Stimulated activated memory B cell treated with anti-CD40 and anti-IgM and Interleukin-4, amounts not matched to agents 10 μg/mL and 1 μg/mL and 100 μg/mL, for 72 hours (primary cell): ENCODE data around the gene NUP188.
"Not testable (repeated sequence)": the region's sequence is repeated elsewhere in the genome, so short reads cannot be mapped to it uniquely, and the experiment has no call there.

Source experiments
- ATAC-seq: fragments of 150-1000 bp; cut with Tn5 transposase; 2 replicates; pipeline ENCODE4 v1.10.0; 2021
- H3K27ac Mint-ChIP-seq: one replicate; pipeline ENCODE4 v1.8.0; 2022; ENCODE audit warnings: mild to moderate bottlenecking, mixed read lengths
- H3K27me3 Mint-ChIP-seq: one replicate; pipeline ENCODE4 v1.8.0; 2022; ENCODE audit warnings: mixed read lengths
- H3K36me3 Mint-ChIP-seq: one replicate; pipeline ENCODE4 v1.8.0; 2022; ENCODE audit warnings: mixed read lengths
- H3K4me1 Mint-ChIP-seq: one replicate; pipeline ENCODE4 v1.8.0; 2022; ENCODE audit warnings: mixed read lengths
- H3K4me3 Mint-ChIP-seq: one replicate; pipeline ENCODE4 v1.8.0; 2022; ENCODE audit warnings: mild to moderate bottlenecking, moderate library complexity, mixed read lengths
- H3K9me3 Mint-ChIP-seq: one replicate; pipeline ENCODE4 v1.8.0; 2022; ENCODE audit warnings: mixed read lengths

NUP188 gene

GRCh38 chr9:128923493-128923883, 24.0 kb upstream of the NUP188 start:
- Mint-ChIP-seq H3K27me3 (peaks cover 9% of the 10 kb centered on the region), H3K4me3 (no peak overlapping the region), H3K27ac (no peak overlapping the region), H3K36me3 (peaks cover 5% of the 10 kb centered on the region), H3K4me1 (peaks cover 19% of the 10 kb centered on the region), H3K9me3 (no peaks in the 10 kb centered on the region)
- no peak for ATAC-seq

- peak overlapping the region; percentile 3 for H3K27ac Mint-ChIP-seq
- H3K27me3 Mint-ChIP-seq: no peaks in the 10 kb centered on the region
- no peak overlapping the region for H3K4me3 Mint-ChIP-seq
- ATAC-seq: peak; percentile 76
- H3K4me1 Mint-ChIP-seq: peaks cover 7% of the 10 kb centered on the region
- H3K9me3 Mint-ChIP-seq: no peaks in the 10 kb centered on the region
- no peaks in the 10 kb centered on the region for H3K36me3 Mint-ChIP-seq
Observed at GRCh38 chr9:128927731-128928411, 19.6 kb upstream of the NUP188 start.

- Mint-ChIP-seq H3K4me1 (peaks cover 7% of the 10 kb centered on the region), H3K27me3 (no peaks in the 10 kb centered on the region), H3K4me3 (no peak overlapping the region), H3K9me3 (no peaks in the 10 kb centered on the region), H3K27ac (no peak overlapping the region), H3K36me3 (no peaks in the 10 kb centered on the region)
- no peak for ATAC-seq
Observed at GRCh38 chr9:128928624-128929023, 18.9 kb upstream of the NUP188 start.

GRCh38 chr9:128929560-128929959, 17.9 kb upstream of the NUP188 start:
- Mint-ChIP-seq H3K9me3 (no peaks in the 10 kb centered on the region), H3K36me3 (no peaks in the 10 kb centered on the region), H3K4me1 (peaks cover 7% of the 10 kb centered on the region), H3K27ac (no peak overlapping the region), H3K27me3 (no peaks in the 10 kb centered on the region), H3K4me3 (no peak overlapping the region)
- no peak for ATAC-seq

GRCh38 chr9:128933731-128934130, 13.8 kb upstream of the NUP188 start:
- H3K27me3 Mint-ChIP-seq: no peaks in the 10 kb centered on the region
- no peaks in the 10 kb centered on the region for H3K36me3 Mint-ChIP-seq
- no peak overlapping the region for H3K27ac Mint-ChIP-seq
- no peak overlapping the region for H3K4me3 Mint-ChIP-seq
- ATAC-seq: no peak
- no peaks in the 10 kb centered on the region for H3K9me3 Mint-ChIP-seq
- no peaks in the 10 kb centered on the region for H3K4me1 Mint-ChIP-seq

- Mint-ChIP-seq H3K36me3 (no peaks in the 10 kb centered on the region), H3K4me3 (no peak overlapping the region), H3K27ac (no peak overlapping the region), H3K27me3 (no peaks in the 10 kb centered on the region), H3K9me3 (no peaks in the 10 kb centered on the region), H3K4me1 (no peaks in the 10 kb centered on the region)
- no peak for ATAC-seq
Observed at GRCh38 chr9:128936171-128936865, 11.2 kb upstream of the NUP188 start.

- no peak for ATAC-seq
- Mint-ChIP-seq H3K9me3 (no peaks in the 10 kb centered on the region), H3K4me1 (no peaks in the 10 kb centered on the region), H3K27ac (no peak overlapping the region), H3K36me3 (no peaks in the 10 kb centered on the region), H3K4me3 (no peak overlapping the region), H3K27me3 (no peaks in the 10 kb centered on the region)
Observed at GRCh38 chr9:128937310-128938165, 10.0 kb upstream of the NUP188 start.

GRCh38 chr9:128940271-128940921, 7.1 kb upstream of the NUP188 start:
- no peaks in the 10 kb centered on the region for H3K27me3 Mint-ChIP-seq
- ATAC-seq: no peak
- no peaks in the 10 kb centered on the region for H3K4me1 Mint-ChIP-seq
- peaks cover under 1% of the 10 kb centered on the region for H3K36me3 Mint-ChIP-seq
- H3K4me3 Mint-ChIP-seq: no peak overlapping the region
- H3K9me3 Mint-ChIP-seq: no peaks in the 10 kb centered on the region
- H3K27ac Mint-ChIP-seq: no peak overlapping the region

GRCh38 chr9:128940946-128941755, 6.3 kb upstream of the NUP188 start:
- Mint-ChIP-seq H3K27me3 (no peaks in the 10 kb centered on the region), H3K36me3 (peaks cover 8% of the 10 kb centered on the region), H3K9me3 (no peaks in the 10 kb centered on the region), H3K4me1 (peaks cover 7% of the 10 kb centered on the region), H3K27ac (no peak overlapping the region), H3K4me3 (no peak overlapping the region)
- peak; percentile 16 for ATAC-seq

GRCh38 chr9:128943832-128944620, 3.5 kb upstream of the NUP188 start:
- Mint-ChIP-seq H3K27ac (no peak overlapping the region), H3K27me3 (no peaks in the 10 kb centered on the region), H3K9me3 (no peaks in the 10 kb centered on the region), H3K4me1 (peaks cover 28% of the 10 kb centered on the region), H3K36me3 (peaks cover 8% of the 10 kb centered on the region), H3K4me3 (no peak overlapping the region)
- ATAC-seq: no peak

- H3K9me3 Mint-ChIP-seq, H3K4me3 Mint-ChIP-seq, ATAC-seq, H3K27me3 Mint-ChIP-seq, H3K27ac Mint-ChIP-seq, H3K36me3 Mint-ChIP-seq: not testable (repeated sequence)
- peaks cover 28% of the 10 kb centered on the region for H3K4me1 Mint-ChIP-seq
Observed at GRCh38 chr9:128944966-128945365, 2.5 kb upstream of the NUP188 start.

- Mint-ChIP-seq H3K27me3 (no peaks in the 10 kb centered on the region), H3K9me3 (no peaks in the 10 kb centered on the region), H3K4me3 (peak overlapping the region; percentile 88), H3K4me1 (peaks cover 28% of the 10 kb centered on the region), H3K36me3 (peaks cover 8% of the 10 kb centered on the region), H3K27ac (peak overlapping the region; percentile 95)
- ATAC-seq: no peak
Observed at GRCh38 chr9:128945798-128946501, 1.5 kb upstream of the NUP188 start.

- Mint-ChIP-seq H3K36me3 (peaks cover 8% of the 10 kb centered on the region), H3K4me1 (peaks cover 28% of the 10 kb centered on the region), H3K4me3 (peak overlapping the region; percentile 88), H3K9me3 (no peaks in the 10 kb centered on the region), H3K27me3 (no peaks in the 10 kb centered on the region), H3K27ac (peak overlapping the region; percentile 95)
- ATAC-seq: peak; percentile 50
Observed at GRCh38 chr9:128946571-128947276, 775 bp upstream of the NUP188 start.
